DMS153 (cell line): ENCODE data around the gene PANX1.
"Not testable (repeated sequence)": the region's sequence is repeated elsewhere in the genome, so short reads cannot be mapped to it uniquely, and the experiment has no call there.

Source experiments
- DNase-seq: peaks from one replicate; lab custom pipeline; 2025; lab: John Stamatoyannopoulos, UW

The PANX1 gene, protein sequence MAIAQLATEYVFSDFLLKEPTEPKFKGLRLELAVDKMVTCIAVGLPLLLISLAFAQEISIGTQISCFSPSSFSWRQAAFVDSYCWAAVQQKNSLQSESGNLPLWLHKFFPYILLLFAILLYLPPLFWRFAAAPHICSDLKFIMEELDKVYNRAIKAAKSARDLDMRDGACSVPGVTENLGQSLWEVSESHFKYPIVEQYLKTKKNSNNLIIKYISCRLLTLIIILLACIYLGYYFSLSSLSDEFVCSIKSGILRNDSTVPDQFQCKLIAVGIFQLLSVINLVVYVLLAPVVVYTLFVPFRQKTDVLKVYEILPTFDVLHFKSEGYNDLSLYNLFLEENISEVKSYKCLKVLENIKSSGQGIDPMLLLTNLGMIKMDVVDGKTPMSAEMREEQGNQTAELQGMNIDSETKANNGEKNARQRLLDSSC

DNA sequence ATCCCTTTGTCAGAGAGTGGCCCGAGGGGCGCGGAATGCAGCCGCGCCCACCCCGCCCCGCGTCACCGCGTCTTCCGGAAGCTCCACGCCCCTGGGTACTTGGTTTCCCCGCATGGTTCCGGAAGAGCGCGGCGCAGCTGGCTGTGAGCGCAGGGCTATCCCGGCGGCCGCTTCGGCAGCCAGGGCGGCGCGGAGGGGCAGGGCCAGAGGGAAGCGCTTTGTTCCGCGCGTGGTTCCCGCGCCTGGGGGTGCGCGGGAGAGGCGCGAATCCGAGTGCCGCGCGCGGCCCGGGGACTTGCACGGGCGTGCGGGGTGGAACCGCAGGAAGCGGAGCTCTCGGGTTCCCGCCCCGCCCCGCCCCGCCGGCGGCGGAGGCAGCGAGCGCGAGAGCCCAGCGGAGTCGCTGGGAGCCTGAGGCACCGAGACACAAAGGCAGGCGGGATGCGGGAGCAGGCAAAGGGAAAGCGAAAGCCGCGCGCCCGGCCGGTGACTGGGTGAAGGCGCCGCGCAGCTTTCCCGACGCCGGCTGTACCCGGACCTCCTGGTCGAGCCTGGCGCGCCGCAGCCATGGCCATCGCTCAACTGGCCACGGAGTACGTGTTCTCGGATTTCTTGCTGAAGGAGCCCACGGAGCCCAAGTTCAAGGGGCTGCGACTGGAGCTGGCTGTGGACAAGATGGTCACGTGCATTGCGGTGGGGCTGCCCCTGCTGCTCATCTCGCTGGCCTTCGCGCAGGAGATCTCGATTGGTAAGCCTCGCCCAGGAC is at the start of gene PANX1:
Gene PANX1 (plus strand): TSS at position 96 of the 766 bp plus-strand sequence. CDS start 472 bp downstream, at position 568.
- peak; percentile 82 for DNase-seq

DNA sequence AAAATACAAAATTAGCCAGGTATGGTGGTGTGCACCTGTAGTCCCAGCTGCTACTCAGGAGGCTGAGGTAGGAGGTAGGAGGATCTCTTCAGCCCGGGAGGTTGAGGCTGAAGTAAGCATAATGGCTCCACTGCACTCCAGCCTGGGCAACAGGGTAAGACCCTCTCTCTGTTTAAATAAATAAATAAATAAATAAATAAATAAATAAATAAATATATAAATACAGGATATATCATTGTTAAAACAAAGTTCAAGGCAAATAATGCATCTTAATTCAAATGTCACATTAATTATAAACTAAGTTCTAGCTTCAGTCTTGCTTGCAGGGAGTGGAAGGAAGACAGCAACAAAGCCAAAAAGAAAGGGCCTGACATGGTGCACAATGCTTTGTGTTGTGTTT is 44.5 kb upstream of the PANX1 start:
- DNase-seq: no peak

DNA sequence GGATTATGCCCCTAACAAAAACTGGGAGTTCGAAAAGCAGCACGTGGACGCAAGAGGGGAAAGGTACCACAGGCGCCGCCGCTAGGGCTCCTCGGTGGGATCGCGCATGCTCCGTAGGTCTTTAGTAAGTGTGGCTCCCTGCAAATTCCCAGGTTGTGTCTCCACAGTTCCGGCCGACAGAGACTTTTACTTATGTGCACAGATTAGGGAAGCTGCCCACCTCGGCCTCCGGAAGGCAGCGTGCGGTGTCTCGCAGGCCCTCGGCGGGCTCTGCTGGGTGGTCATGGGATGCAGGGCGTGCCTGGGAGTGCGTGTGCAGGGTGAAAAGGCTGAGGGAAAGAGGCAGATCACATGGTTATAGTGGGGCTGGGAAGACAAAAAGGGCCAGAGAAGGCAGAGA is 39.7 kb upstream of the PANX1 start:
- no peak for DNase-seq

DNA sequence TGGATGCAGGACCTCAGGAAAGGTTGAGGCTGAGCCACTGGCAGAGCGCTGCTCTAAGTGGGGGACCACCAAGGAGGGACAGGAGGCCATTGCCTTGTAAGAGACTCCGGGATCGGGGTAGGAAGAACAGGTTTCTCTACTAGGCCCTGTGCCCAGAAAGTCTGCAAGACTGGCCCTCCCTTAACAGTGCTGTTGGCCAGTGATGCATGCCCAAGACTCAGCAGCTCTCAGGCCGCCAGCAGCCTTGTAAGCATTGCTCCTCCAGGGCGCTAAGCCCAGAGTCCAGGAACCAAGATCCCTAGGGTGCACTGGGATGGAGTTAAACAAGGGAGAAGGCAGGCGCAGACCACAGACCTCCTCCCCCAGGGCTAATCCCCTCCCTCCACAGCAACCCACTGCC is 39.3 kb upstream of the PANX1 start:
- no peak for DNase-seq

DNA sequence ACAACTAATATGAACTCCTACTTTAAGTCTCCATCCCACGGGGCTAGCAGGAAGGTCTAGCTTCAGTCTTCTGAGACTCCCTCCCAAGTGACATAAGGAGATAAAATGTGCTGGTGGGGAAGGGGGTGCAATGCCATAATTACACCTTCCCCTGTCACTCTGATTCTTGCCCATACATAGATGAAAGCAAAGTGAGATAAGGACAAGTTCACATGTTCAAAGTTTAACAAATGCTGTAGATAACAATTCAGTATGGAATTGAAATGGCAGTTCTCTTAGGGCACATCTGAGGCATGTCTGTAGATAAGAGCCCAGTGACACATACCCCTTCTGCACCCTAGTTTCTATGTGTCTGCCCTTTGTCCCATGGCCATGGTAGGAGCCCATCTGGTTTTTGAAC is 38.2 kb upstream of the PANX1 start:
- DNase-seq: no peak

DNA sequence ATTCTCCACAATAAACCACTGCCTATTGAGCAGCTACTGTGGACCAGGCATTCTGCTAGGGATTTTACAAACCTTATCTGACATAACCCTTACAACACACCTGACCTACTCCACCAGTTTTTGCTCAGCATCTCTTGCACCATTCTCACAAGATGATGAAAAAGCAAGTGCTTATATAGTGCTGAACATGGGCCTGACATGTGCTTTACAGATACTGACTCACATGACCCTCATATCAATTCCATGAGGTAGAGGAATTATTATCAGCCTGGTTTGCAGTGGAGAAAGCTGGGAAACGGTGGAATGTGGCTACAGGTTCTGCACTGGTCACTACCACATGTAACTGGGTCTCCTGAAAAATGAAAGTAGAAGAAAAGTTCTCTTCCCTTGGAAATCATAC is 37.5 kb upstream of the PANX1 start:
- no peak for DNase-seq

DNA sequence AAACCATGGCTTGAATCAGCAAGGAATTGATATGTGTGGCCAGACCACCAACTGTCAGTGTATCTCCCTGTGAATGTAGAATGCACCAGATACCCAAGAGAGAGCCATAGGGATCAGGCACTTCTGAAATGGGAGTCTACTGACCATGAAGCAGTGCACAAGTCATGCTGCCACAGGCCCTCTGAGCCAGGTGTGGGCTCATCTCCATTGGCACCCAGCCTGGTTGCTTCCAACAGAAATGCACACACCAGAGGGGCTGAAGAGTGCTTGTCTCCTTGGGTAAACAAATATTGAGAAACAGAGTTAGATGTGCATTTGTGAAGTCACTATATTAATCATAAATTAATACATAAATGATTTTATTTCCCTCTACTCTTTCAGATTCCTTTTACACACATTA is 28.4 kb upstream of the PANX1 start:
- peak; percentile 21 for DNase-seq

DNA sequence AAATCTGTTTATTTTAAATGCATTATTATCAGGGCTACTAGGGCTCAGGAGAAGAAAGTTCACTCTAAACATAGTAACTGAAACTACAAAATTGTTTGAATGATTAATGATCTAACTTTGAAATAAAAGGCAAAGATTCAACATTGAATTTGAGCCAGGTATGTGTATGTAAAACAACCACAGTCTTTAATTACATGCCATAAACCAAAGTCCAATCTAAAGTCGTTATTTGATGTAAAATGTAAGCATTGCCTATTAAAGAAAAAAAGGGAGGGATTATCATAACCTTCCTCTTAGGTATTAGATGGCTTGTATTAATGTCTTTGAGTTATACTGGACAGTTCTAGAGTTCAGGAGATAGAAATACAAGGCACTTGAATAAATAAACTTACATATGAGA is 25.2 kb upstream of the PANX1 start:
- no peak for DNase-seq

DNA sequence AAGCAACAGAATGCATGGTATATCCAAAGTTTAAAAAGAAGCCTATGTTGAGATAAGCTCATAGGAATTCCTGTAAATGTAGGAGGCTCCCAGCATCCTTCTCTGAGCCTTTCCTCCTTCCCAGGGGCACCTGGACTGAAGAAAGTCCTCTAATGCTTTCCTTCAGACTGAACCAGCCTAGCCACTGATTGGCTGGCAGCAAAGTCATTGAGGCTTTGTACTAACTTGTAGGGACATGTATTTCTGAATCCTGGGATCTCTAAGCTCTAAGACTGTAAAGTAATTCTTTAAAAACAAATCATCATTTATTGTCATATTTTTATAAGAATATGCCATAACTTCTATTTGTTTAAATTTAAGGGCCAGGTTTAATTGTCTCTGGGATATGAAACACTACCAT is 23.9 kb upstream of the PANX1 start:
- DNase-seq: no peak

DNA sequence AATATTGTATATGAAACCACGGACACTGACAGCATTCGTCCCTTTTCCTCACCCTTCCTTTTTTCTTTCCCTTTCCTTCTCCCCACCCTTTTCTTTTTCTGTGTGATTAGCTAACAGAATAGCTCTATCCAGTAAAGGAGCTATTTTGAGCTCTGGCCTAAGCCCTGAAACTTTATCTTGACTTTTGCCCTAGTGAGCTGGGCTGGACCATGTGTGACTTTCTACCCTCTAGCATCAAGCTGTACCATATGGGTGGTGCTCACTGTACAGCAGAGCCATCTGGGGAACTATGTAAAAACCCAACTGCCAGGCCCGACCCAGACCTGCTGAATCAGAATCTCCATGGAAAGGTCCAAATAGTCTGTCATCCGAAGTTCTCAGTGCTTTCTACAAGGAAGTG is 21.9 kb upstream of the PANX1 start:
- no peak for DNase-seq

DNA sequence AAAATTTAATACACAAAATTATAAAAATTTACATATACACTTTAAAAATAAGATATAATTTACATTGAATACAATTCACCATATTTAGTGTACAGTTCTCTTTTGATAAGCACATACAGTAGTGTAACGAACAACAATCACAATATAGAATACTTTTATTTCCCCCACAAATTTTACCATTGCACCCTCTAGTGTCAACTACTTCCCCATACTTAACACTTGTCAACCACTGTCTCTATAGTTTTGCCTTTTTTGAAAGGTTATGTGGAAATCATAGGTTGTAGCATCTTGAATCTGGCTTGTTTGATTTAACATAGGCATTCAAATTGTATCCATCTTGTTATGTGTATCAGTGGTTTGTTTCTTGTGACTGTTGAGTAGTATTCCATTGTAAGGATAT is 21.3 kb upstream of the PANX1 start:
- no peak for DNase-seq

DNA sequence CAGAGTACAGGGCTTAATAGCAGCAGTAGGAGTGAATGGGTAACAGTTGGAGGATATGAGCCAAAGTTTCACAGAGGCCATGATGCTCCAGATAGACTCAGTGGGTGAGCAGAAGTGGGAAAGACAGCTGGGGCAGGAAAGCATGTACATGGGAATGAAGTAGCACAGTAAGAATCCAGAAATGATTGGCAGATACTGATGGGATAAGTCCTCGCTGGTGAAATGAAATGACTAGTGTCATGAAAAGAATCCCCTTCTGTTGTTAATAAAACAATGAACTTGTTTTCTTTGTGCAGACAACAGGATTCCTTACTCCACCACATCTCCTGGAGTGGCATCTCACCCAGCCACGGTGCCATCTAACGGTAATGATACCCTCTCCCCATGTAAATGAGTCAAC is 17.4 kb upstream of the PANX1 start:
- no peak for DNase-seq

DNA sequence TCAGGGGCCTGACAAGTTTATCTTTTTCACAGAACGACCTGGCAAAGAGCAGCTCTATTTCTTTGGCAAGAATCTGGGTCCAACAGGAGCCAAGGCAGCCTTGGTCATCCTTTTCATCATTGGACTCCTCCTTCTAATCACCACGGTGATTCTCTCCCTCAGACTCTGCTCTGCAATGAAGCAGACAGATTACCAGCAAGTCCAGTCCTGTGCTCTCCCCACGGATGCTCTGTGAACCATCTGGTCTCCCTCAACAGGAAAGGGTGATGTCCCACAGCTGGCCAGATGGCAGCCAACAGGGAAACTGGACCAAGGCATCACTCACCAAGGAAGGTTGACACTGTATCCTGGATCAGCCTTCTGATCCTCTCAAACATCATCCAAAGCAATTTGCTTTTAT is 17.0 kb upstream of the PANX1 start:
- no peak for DNase-seq

DNA sequence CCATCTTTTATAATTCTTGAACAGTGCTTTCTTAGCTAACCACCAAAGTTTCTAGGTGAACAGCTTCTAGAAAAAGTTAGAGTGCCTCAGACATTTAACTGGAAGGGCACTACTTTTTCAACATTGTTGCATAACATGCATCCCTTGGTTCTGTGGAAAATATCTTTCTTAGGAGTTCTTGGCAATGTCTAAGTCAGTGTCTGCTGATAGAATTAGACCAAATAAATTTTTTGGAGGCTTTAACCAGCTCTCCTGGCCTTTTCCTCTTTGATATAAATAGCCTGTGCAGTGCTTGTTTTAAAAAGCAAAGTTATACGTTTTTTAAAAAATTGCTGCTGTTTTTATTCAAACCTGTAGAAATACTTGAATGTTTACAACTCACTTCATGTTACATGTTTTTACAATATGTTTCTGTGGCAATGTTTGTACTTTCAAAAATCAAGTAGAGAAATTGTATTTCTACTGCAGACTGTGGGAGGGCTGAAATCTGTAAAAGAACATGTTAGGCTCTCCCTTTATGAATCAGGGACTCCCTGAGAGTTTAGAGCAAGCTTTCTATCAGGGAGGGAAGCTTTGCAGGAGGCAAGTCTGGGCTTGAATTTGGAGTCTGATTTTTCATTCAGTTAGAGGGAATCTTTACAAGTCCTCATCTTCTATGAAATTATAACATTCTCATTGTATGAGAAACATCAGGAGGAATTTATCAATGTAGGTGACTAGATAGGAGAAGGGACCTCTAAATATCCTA is 16.3 kb upstream of the PANX1 start:
- no peak for DNase-seq

DNA sequence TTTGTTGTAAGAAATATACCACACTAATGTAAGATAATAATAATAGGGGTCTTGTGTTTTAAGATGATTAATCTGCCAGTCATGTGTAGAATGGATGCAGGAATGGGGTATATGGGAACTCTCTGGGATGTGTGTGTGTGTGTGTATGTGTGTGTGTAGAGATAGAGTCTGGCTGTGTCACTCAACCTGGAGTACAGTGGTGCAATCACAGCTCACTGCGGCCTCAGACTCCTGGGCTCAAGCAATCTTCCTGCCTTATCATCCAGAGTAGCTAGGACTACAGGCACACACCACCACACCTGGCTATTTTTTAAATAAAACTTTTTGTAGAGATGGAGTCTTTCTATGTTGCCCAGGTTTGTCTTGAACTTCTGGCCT is 11.5 kb upstream of the PANX1 start:
- DNase-seq: no peak

DNA sequence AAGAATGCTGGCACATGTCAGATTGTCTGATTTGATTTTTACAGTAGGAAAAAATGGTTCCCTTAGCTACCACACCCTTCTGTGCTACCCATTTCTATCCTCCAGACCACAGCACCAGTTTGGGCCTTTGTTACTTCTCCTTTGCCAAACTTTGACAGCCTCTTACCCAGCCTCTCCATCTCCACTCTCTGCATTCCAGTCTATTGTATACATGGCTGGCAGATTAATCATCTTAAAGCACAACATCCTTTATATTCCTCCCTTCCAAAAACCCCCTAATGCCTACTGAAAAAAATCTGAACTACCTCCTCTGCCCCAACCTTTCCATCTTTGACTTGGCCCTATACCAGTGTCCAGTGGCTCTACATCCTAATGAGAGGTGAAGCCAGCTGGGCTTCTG is 10.8 kb upstream of the PANX1 start:
- no peak for DNase-seq

DNA sequence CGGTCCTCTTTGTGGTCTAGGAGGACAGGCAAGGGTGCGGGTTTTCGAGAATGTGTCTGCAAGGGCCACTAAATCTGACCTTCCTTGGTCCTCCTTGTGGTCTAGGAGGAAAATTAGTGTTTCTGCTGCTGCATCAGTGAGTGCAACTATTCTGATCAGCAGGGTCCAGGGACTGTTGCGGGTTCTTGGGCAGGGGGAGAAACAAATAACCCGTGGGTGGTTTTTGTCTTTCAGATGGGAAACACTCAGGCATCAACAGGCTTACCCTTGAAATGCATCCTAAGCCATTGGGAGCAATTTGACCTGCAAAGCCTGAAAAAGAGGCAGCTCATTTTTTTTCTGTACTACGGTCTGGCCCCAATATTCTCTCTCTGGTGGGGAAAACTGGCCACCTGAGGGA is 9.0 kb upstream of the PANX1 start:
- not testable (repeated sequence) for DNase-seq

DNA sequence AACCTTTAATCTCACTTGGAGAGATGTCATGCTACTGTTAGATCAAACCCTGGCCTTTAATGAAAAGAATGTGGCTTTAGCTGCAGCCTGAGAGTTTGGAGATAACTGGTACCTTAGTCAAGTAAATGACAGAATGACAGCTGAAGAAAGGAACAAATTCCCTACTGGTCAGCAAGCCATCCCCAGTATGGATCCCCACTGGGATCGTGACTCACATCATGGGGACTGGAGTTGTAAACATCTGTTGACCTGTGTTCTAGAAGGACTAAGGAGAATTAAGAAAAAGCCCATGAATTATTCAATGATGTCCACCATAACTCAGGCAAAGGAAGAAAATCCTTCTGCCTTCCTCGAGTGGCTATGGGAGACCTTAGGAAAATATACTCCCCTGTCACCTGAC is 8.1 kb upstream of the PANX1 start:
- DNase-seq: not testable (repeated sequence)

DNA sequence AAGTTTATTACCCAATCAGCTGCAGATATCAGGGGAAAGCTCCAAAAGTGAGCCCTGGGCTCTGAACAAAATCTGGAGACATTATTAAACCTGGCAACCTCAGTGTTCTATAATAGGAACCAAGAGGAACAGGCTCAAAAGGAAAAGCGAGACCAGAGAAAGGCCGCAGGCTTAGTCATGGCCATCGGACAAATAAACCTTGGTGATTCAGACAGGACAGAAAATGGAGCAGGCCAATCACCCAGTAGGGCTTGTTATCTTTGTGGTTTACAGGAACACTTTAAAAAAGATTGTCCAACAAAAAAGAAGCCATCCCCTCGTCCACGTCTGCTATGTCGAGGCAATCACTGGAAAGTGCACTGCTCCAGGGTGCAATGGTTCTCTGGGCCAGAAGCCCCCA is 7.7 kb upstream of the PANX1 start:
- no peak for DNase-seq

DNA sequence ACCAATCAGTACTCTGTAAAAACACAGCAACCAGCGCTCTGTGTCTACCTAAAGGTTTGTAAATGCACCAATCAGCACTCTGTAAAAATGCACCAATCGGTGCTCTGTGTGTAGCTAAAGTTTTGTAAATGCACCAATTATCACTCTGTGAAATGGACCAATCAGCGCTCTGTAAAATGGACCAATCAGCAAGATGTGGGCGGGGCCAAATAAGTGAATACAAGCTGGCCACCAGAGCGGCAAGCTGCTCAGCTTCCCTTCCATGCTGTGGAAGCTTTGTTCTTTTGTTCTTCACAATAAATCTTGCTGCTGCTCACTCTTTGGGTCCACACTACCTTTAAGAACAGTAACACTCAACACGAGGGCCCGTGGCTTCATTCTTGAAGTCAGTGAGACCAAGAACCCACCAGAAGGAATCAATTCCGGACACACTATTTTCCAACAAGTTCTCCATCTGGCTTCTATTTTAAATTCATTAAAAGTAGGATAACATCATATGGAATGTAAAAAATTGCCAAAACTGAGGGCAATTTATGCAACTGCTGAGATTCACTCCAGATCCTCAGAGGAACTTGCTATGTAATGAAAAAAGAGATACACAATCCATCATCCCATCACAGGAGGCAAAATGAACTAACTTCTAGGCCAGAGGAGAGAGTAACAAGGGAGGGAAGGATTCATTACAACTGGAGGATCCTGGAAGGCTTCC is 3.1 kb upstream of the PANX1 start:
- no peak for DNase-seq

DNA sequence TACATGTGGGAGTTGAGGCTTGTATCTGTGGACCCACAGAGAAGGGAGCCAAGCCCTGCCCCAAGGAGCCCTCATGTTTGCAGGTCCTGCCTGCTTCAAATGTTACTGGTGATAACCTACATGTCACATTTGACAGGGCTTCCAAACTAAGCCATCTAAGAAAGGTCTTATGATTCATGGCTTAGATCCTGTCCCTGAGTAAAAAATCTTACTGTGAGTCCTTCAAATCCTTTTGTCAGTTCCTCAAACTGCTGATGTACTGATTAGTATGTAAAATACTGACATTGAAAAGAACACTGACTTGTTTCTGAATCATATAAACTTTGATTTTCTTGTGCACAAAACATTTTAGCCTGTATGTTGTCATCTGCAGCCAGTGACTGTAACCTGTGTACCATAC is 1.0 kb upstream of the PANX1 start:
- DNase-seq: peak; percentile 8

DNA sequence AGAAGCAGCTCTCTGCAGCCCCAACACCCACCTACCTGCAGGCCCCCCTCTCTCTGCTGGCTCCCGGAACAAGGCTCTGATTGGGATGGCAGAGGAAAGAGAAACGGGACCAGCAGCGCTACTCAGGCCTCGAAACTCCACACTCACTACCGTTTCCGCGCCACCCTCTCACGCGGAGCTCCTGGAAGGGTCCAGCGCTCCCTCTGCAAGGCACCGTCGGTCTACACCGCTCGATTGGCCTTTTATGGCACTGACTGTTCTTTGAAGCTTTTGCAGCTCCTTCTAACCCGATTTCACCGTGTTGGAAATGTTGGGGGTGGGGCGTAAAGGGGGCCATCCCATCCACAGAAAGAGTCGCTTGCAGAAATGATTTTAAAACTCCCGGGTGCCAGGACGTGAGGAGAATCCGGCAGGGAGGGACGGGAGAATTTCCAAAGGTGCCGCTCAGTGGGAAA is 323 bp upstream of the PANX1 start:
- no peak for DNase-seq
